ENCODE data around the gene DUSP8.

DUSP8 gene

DNA sequence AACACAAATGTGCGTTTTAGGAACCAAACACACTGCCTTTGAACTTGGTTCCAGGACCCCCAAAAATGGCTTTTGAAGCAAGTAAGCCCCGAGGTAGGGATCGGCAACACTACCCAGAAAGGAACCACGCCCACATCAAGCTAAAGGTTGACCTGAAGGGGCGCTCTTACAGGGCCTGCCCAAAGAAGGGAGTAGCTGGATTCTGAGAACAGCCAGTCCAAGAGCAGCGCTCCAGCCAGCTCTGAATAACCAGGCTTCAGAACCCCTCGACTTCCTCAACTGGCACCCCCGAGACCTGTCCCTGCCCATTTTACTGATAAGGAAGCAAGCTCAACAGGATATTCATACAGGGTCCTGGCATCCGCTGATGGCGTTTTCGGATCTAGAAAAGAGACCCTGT lies 66.6 kb downstream of the DUSP8 start:
- Histone ChIP-seq H3K36me3 (ENCODE audit: control insufficient read depth in 5 of 5, insufficient read depth in 5 of 5, low read length in 5 of 5) (peaks cover 0 to 9% (median 0%) of the 10 kb centered on the region in 5 donors), H3K4me3 (ENCODE audit: low read depth in 1 of 5, low read length in 5 of 5) (no peak overlapping the region), H3K27me3 (ENCODE audit: control insufficient read depth in 5 of 5, insufficient read depth in 4 of 5, low read length in 5 of 5) (no peaks in the 10 kb centered on the region), H3K9me3 (ENCODE audit: control insufficient read depth in 5 of 5, low read length in 5 of 5) (no peaks in the 10 kb centered on the region), H3K4me1 (ENCODE audit: control insufficient read depth in 5 of 5, insufficient read depth in 5 of 5, low read length in 5 of 5) (peaks cover 10 to 69% (median 62%) of the 10 kb centered on the region in 5 donors), H3K9ac (ENCODE audit: low read length in 5 of 5) (no peak overlapping the region), H3K27ac (ENCODE audit: low read depth, low read length) (no peak overlapping the region)

DNA sequence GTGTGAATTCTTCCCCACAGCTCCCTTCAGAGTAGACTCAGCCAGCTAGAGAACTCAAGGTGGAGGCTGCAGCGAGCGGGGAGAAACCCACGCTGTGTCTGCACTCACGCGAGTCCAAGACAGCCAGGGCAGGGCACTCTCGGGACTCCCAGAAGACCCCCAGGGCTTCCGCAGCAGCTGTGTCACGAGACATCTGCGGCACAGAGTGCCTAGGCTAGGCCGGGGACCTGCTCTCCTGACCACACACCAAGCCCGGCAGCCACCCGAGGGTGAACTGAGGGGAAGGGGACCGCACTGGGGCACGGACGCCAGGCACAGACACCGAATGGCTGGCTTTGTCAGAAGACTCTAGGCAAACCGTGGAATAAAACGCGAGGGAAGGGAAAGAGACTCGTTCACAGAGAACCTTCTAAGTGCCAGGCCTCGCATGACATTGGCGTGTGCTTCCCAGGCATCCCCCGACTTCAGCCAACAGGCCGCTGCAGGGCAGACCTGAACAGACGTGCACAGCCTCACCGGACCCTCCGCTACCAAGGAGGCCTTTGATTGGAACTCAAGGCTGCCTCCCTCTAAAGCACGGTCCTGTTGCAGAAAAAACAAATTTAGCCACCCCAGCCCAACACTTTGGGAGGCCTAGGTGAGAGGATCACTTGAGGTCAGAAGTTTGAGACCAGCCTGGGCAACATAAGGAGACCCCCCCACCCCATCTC lies 67.3 kb downstream of the DUSP8 start:
- Histone ChIP-seq H3K27me3 (ENCODE audit: control insufficient read depth in 5 of 5, insufficient read depth in 4 of 5, low read length in 5 of 5) (no peaks in the 10 kb centered on the region), H3K27ac (ENCODE audit: low read depth, low read length) (no peak overlapping the region), H3K9me3 (ENCODE audit: control insufficient read depth in 5 of 5, low read length in 5 of 5) (no peaks in the 10 kb centered on the region), H3K4me1 (ENCODE audit: control insufficient read depth in 5 of 5, insufficient read depth in 5 of 5, low read length in 5 of 5) (peaks cover 13 to 76% (median 67%) of the 10 kb centered on the region in 5 donors), H3K9ac (ENCODE audit: low read length in 5 of 5) (no peak overlapping the region), H3K36me3 (ENCODE audit: control insufficient read depth in 5 of 5, insufficient read depth in 5 of 5, low read length in 5 of 5) (peaks cover 0 to 16% (median 6%) of the 10 kb centered on the region in 5 donors), H3K4me3 (ENCODE audit: low read depth in 1 of 5, low read length in 5 of 5) (no peak overlapping the region)

DNA sequence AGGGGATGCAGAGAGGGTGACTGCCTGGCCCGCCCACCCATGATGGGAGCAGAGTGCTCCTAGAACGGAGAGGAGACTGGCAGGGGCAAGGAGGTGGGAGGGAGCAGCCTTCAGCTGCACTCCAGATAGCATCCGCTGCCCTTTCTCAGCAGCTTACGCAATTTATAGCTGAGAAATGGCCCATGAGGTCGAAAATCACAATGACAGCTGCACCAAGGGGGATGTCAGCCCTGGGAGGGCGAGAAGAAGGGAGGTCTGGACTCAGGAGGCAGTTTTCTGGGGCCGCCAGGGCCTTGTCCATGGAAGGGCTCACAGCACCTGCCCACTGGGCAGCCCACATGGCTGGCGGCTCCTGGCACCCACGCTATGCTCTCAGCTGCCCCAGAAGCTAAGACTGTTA lies 67.9 kb downstream of the DUSP8 start:
- no peak overlapping the region for H3K9ac ChIP-seq (ENCODE audit: low read length in 5 of 5)
- H3K27ac ChIP-seq (ENCODE audit: low read depth, low read length) = no peak overlapping the region
- no peaks in the 10 kb centered on the region for H3K9me3 ChIP-seq (ENCODE audit: control insufficient read depth in 5 of 5, low read length in 5 of 5)

More for the DNA sequence above, 67.9 kb downstream of the DUSP8 start:
- peaks cover 13 to 72% (median 63%) of the 10 kb centered on the region in 5 donors for H3K4me1 ChIP-seq (ENCODE audit: control insufficient read depth in 5 of 5, insufficient read depth in 5 of 5, low read length in 5 of 5)
- H3K4me3 ChIP-seq (ENCODE audit: low read depth in 1 of 5, low read length in 5 of 5) = no peak overlapping the region
- H3K36me3 ChIP-seq (ENCODE audit: control insufficient read depth in 5 of 5, insufficient read depth in 5 of 5, low read length in 5 of 5) = peaks cover 0 to 22% (median 12%) of the 10 kb centered on the region in 5 donors
- no peaks in the 10 kb centered on the region for H3K27me3 ChIP-seq (ENCODE audit: control insufficient read depth in 5 of 5, insufficient read depth in 4 of 5, low read length in 5 of 5)

Measured in subcutaneous abdominal adipose tissue (tissue), 5 donors.